ENCODE measurements around the gene COL4A1. TPM values are rescaled to one million over a fixed set of nuclear protein-coding genes. Genes with fewer than 3 reads are reported as not detected.
A peak's percentile ranks its signal among the peaks of the same experiment; 100 is the strongest.

COL4A1 gene
- polyA plus RNA-seq, 1 donor (not counting 4 experiments of a cell fraction or from before 2014, with no cell fraction given), result 22.3 TPM

- peaks cover 29% of the 10 kb centered on the region for H3K79me2 ChIP-seq (ENCODE audit: control insufficient read depth, insufficient read depth, low read length)
- peak overlapping the region; percentile 83 for H3K4me2 ChIP-seq (ENCODE audit: control insufficient read depth, extremely low read depth, insufficient read depth, low read depth, low read length)
- peak overlapping the region in 1 of 3 experiments; percentile 39 for H3K4me3 ChIP-seq (ENCODE audit: control insufficient read depth in 2 of 3, extremely low read depth in 1 of 3, insufficient read depth in 2 of 3, low read depth in 1 of 3, low read length in 3 of 3)
- H3K9me3 ChIP-seq (ENCODE audit: control insufficient read depth, low read depth, low read length), result no peaks in the 10 kb centered on the region
- FAIRE-seq (peak; percentile 48), DNase-seq (ENCODE audit: low read depth, low spot score) (no peak)
- no peak for TF ChIP-seq EZH2 (IDR thresholded peaks at IDR 0.05; ENCODE audit: low read length)
- no peaks in the 10 kb centered on the region for H3K27me3 ChIP-seq (ENCODE audit: control insufficient read depth, extremely low read depth, insufficient read depth, low read length)
- peaks cover 0 to 3% of the 10 kb centered on the region in 2 experiments for H3K36me3 ChIP-seq (ENCODE audit: control insufficient read depth in 2 of 2, extremely low read depth in 1 of 2, insufficient read depth in 2 of 2, low read length in 2 of 2)
- H3K27ac ChIP-seq (ENCODE audit: control insufficient read depth, insufficient read depth, low read length), result peak overlapping the region; percentile 85
- H3K9ac ChIP-seq (ENCODE audit: control insufficient read depth, extremely low read depth, insufficient read depth, low read length), result peak overlapping the region; percentile 67
- no peak overlapping the region for H2AFZ ChIP-seq (ENCODE audit: control insufficient read depth, low read length)
- H4K20me1 ChIP-seq (ENCODE audit: control insufficient read depth, extremely low read depth, insufficient read depth, low read length), result no peaks in the 10 kb centered on the region
- peaks cover 66% of the 10 kb centered on the region for H3K4me1 ChIP-seq (ENCODE audit: control insufficient read depth, extremely low read depth, insufficient read depth, low read length)
- dilution Hi-C loops (cut with MboI; ENCODE audit: extremely low pct_ligation_motif_present, low sequenced_read_pairs), result no loop called here
- peaks cover 4% of the 10 kb centered on the region for H3K9me1 ChIP-seq (ENCODE audit: control insufficient read depth, extremely low read depth, insufficient read depth, low read length)
Measured at GRCh38 chr13:110347088-110347487, 40.1 kb upstream of the COL4A1 start.

- H3K27me3 ChIP-seq (ENCODE audit: control insufficient read depth, extremely low read depth, insufficient read depth, low read length), result no peaks in the 10 kb centered on the region
- H3K36me3 ChIP-seq (ENCODE audit: control insufficient read depth in 2 of 2, extremely low read depth in 1 of 2, insufficient read depth in 2 of 2, low read length in 2 of 2), result peaks cover 0 to 3% of the 10 kb centered on the region in 2 experiments
- peaks cover 66% of the 10 kb centered on the region for H3K4me1 ChIP-seq (ENCODE audit: control insufficient read depth, extremely low read depth, insufficient read depth, low read length)
- H4K20me1 ChIP-seq (ENCODE audit: control insufficient read depth, extremely low read depth, insufficient read depth, low read length), result no peaks in the 10 kb centered on the region
- no peak overlapping the region for H3K4me3 ChIP-seq (ENCODE audit: control insufficient read depth in 2 of 3, extremely low read depth in 1 of 3, insufficient read depth in 2 of 3, low read depth in 1 of 3, low read length in 3 of 3)
- TF ChIP-seq EZH2 (IDR thresholded peaks at IDR 0.05; ENCODE audit: low read length) (no peak), CTCF (optimal IDR thresholded peaks at IDR 0.05 in 1 of 3, IDR thresholded peaks at IDR 0.05 in 1 of 3, conservative IDR thresholded peaks at IDR 0.05 in 1 of 3; ENCODE audit: extremely low read depth in 1 of 3, insufficient read depth in 2 of 3, low read length in 3 of 3) (no peak)
- H3K4me2 ChIP-seq (ENCODE audit: control insufficient read depth, extremely low read depth, insufficient read depth, low read depth, low read length), result peak overlapping the region; percentile 83
- H3K9me1 ChIP-seq (ENCODE audit: control insufficient read depth, extremely low read depth, insufficient read depth, low read length), result peaks cover 4% of the 10 kb centered on the region
- H3K27ac ChIP-seq (ENCODE audit: control insufficient read depth, insufficient read depth, low read length), result peak overlapping the region; percentile 85
- peaks cover 28% of the 10 kb centered on the region for H3K79me2 ChIP-seq (ENCODE audit: control insufficient read depth, insufficient read depth, low read length)
- FAIRE-seq (peak; percentile 94), DNase-seq (ENCODE audit: low read depth, low spot score) (peak; percentile 94)
- no peak overlapping the region for H2AFZ ChIP-seq (ENCODE audit: control insufficient read depth, low read length)
- no peaks in the 10 kb centered on the region for H3K9me3 ChIP-seq (ENCODE audit: control insufficient read depth, low read depth, low read length)
- dilution Hi-C loops (cut with MboI; ENCODE audit: extremely low pct_ligation_motif_present, low sequenced_read_pairs), result no loop called here
- peak overlapping the region; percentile 67 for H3K9ac ChIP-seq (ENCODE audit: control insufficient read depth, extremely low read depth, insufficient read depth, low read length)
Measured at GRCh38 chr13:110346661-110347067, 39.7 kb upstream of the COL4A1 start.

GRCh38 chr13:110345701-110346100, 38.7 kb upstream of the COL4A1 start:
- Histone ChIP-seq H3K4me1 (ENCODE audit: control insufficient read depth, extremely low read depth, insufficient read depth, low read length) (peaks cover 65% of the 10 kb centered on the region), H3K9me1 (ENCODE audit: control insufficient read depth, extremely low read depth, insufficient read depth, low read length) (peaks cover 4% of the 10 kb centered on the region), H3K9ac (ENCODE audit: control insufficient read depth, extremely low read depth, insufficient read depth, low read length) (no peak overlapping the region), H3K27me3 (ENCODE audit: control insufficient read depth, extremely low read depth, insufficient read depth, low read length) (no peaks in the 10 kb centered on the region), H3K9me3 (ENCODE audit: control insufficient read depth, low read depth, low read length) (no peaks in the 10 kb centered on the region), H3K79me2 (ENCODE audit: control insufficient read depth, insufficient read depth, low read length) (peaks cover 32% of the 10 kb centered on the region), H3K4me2 (ENCODE audit: control insufficient read depth, extremely low read depth, insufficient read depth, low read depth, low read length) (no peak overlapping the region), H3K36me3 (ENCODE audit: control insufficient read depth in 2 of 2, extremely low read depth in 1 of 2, insufficient read depth in 2 of 2, low read length in 2 of 2) (peaks cover 0 to 3% of the 10 kb centered on the region in 2 experiments), H3K4me3 (ENCODE audit: control insufficient read depth in 2 of 3, extremely low read depth in 1 of 3, insufficient read depth in 2 of 3, low read depth in 1 of 3, low read length in 3 of 3) (no peak overlapping the region), H2AFZ (ENCODE audit: control insufficient read depth, low read length) (no peak overlapping the region), H4K20me1 (ENCODE audit: control insufficient read depth, extremely low read depth, insufficient read depth, low read length) (no peaks in the 10 kb centered on the region), H3K27ac (ENCODE audit: control insufficient read depth, insufficient read depth, low read length) (peak overlapping the region; percentile 85)
- dilution Hi-C loops (cut with MboI; ENCODE audit: extremely low pct_ligation_motif_present, low sequenced_read_pairs), result no loop called here
- no peak for TF ChIP-seq EZH2 (IDR thresholded peaks at IDR 0.05; ENCODE audit: low read length)
- no peak for TF ChIP-seq CTCF (optimal IDR thresholded peaks at IDR 0.05 in 1 of 3, IDR thresholded peaks at IDR 0.05 in 1 of 3, conservative IDR thresholded peaks at IDR 0.05 in 1 of 3; ENCODE audit: extremely low read depth in 1 of 3, insufficient read depth in 2 of 3, low read length in 3 of 3)
- FAIRE-seq, result no peak
- no peak for DNase-seq (ENCODE audit: low read depth, low spot score)

All from keratinocyte (primary cell).